ENCODE results near the gene ATP6V0A1.

ATP6V0A1 gene

GRCh38 chr17:42561897-42562387 lies 103.3 kb downstream of the ATP6V0A1 start, which contains the start of gene COASY:
TSS of gene COASY (plus strand) at chr17:42562148. CDS start at chr17:42562623, 475 bp downstream.
- DNase-seq (ENCODE audit: low read depth in 2 of 2), result peak; percentile 97

GRCh38 chr17:42562388-42563142 lies 103.9 kb downstream of the ATP6V0A1 start:
- no peak for DNase-seq (ENCODE audit: low read depth in 2 of 2)

GRCh38 chr17:42563143-42563509 lies 104.4 kb downstream of the ATP6V0A1 start:
- no peak for DNase-seq (ENCODE audit: low read depth in 2 of 2)

GRCh38 chr17:42563543-42563942 lies 104.9 kb downstream of the ATP6V0A1 start:
- no peak for DNase-seq (ENCODE audit: low read depth in 2 of 2)

GRCh38 chr17:42563950-42564349 lies 105.3 kb downstream of the ATP6V0A1 start:
- DNase-seq (ENCODE audit: low read depth in 2 of 2), result no peak

GRCh38 chr17:42564815-42565522 lies 106.3 kb downstream of the ATP6V0A1 start:
- DNase-seq (ENCODE audit: low read depth in 2 of 2), result no peak

- DNase-seq (ENCODE audit: low read depth in 2 of 2), result no peak
Measured at GRCh38 chr17:42565523-42566214, 107.0 kb downstream of the ATP6V0A1 start.

- no peak for DNase-seq (ENCODE audit: low read depth in 2 of 2)
Measured at GRCh38 chr17:42566215-42566882, 107.7 kb downstream of the ATP6V0A1 start.

GRCh38 chr17:42566883-42567573 lies 108.3 kb downstream of the ATP6V0A1 start, which contains the start of gene MLX:
TSS of gene MLX (plus strand) at chr17:42567100. CDS start at chr17:42567125, 25 bp downstream.
- DNase-seq (ENCODE audit: low read depth in 2 of 2), result peak; percentile 77 to 79

GRCh38 chr17:42568341-42569111 lies 109.8 kb downstream of the ATP6V0A1 start:
- DNase-seq (ENCODE audit: low read depth in 2 of 2), result no peak

- DNase-seq (ENCODE audit: low read depth in 2 of 2), result no peak
Measured at GRCh38 chr17:42571435-42572225, 113.0 kb downstream of the ATP6V0A1 start.
